Fibroblast of lung (primary cell): Measurements from ENCODE around the gene ALDH1L1. TPM values are rescaled to one million over a fixed set of nuclear protein-coding genes. Genes with fewer than 3 reads are reported as not detected.

Experiments used
- DNase-seq, 2 donors: peaks; one replicate each; pipeline versions ENCODE4 v3.0.0 to v3.0.0-alpha.2; 2010; ENCODE audit warnings: low read depth in 2 of 2
- H2AFZ ChIP-seq: 2 replicates; pipeline ENCODE4 v1.5.1; 2012; ENCODE audit warnings: low read length, control low read depth, inconsistent platforms
- H3K27ac ChIP-seq: 2 replicates; pipeline ENCODE4 v1.5.1; 2011; ENCODE audit warnings: low read length, control low read depth; ENCODE audit not compliant: insufficient read depth
- H3K27me3 ChIP-seq: 2 replicates; pipeline ENCODE4 v1.5.1; 2011; ENCODE audit warnings: mild to moderate bottlenecking, low read length; ENCODE audit not compliant: control insufficient read depth, insufficient read depth
- H3K36me3 ChIP-seq: 2 replicates; pipeline ENCODE4 v1.5.1; 2011; ENCODE audit warnings: low read length; ENCODE audit not compliant: control insufficient read depth, insufficient read depth
- H3K4me1 ChIP-seq: 2 replicates; pipeline ENCODE4 v1.5.1; 2011; ENCODE audit warnings: low read length; ENCODE audit not compliant: control insufficient read depth, insufficient read depth; ENCODE audit errors: extremely low read depth
- H3K4me2 ChIP-seq: 2 replicates; pipeline ENCODE4 v1.5.1; 2011; ENCODE audit warnings: low read length, control low read depth; ENCODE audit not compliant: insufficient read depth; ENCODE audit errors: extremely low read depth
- H3K4me3 ChIP-seq, 4 experiments: fragments of 200-600 bp in 1 of 4; sonication (generic) in 1 of 4; replicated peaks in 1 of 4; 2 replicates each; pipeline ENCODE4 v1.5.1; 2011 to 2016; ENCODE audit warnings: low read length in 4 of 4, low read depth in 3 of 4, mild to moderate bottlenecking in 3 of 4, control low read depth in 2 of 4, inconsistent platforms in 1 of 4, mixed read lengths in 1 of 4; ENCODE audit not compliant: insufficient read depth in 1 of 4; ENCODE audit errors: control extremely low read depth in 1 of 4
- H3K79me2 ChIP-seq: 2 replicates; pipeline ENCODE4 v1.5.1; 2012; ENCODE audit warnings: mild to moderate bottlenecking, low read length, inconsistent platforms; ENCODE audit not compliant: control insufficient read depth, insufficient read depth
- H3K9ac ChIP-seq: 2 replicates; pipeline ENCODE4 v1.5.1; 2011; ENCODE audit warnings: mild to moderate bottlenecking, low read length, control low read depth; ENCODE audit not compliant: insufficient read depth
- H3K9me3 ChIP-seq: 2 replicates; pipeline ENCODE4 v1.5.1; 2012; ENCODE audit warnings: low read depth, low read length; ENCODE audit not compliant: control insufficient read depth, insufficient read depth
- H4K20me1 ChIP-seq: 2 replicates; pipeline ENCODE4 v1.5.1; 2011; ENCODE audit warnings: low read length; ENCODE audit not compliant: control insufficient read depth, insufficient read depth; ENCODE audit errors: extremely low read depth
- EZH2 ChIP-seq: IDR thresholded peaks from 2 replicates; pipeline ENCODE4 v1.5.1; 2012; ENCODE audit warnings: low read length, control low read depth, mild to moderate bottlenecking; ENCODE audit errors: missing control alignments
- polyA plus RNA-seq, 2 donors: library from polyadenylated mRNA; depleted of rRNA in 1 of 2; stranded (reverse) in 1 of 2; unstranded in 1 of 2; fragments of >200 nt; gene quantifications; 2 replicates each; pipeline ENCODE4 v1.2.1, GENCODE V29; 2011 to 2012; ENCODE audit warnings: missing spikeins in 1 of 2
- total RNA-seq: library from RNA; depleted of rRNA; stranded (reverse); fragments of >200 nt; gene quantifications from 2 replicates; pipeline ENCODE4 v1.2.1, GENCODE V29; 2014
- TF ChIP-seq, protein P1 (sequence below), 2 donors: IDR thresholded peaks in 1 of 2; conservative IDR thresholded peaks in 1 of 2; 1 replicate in 1 of 2; 2 replicates in 1 of 2; pipeline ENCODE4 v1.5.1; 2011 to 2012; ENCODE audit warnings: low read length in 2 of 2, control low read depth in 1 of 2, inconsistent platforms in 1 of 2, low read depth in 1 of 2, mild to moderate bottlenecking in 1 of 2

ALDH1L1 gene
- total and polyA plus RNA-seq, 2 donors (not counting 1 experiment from before 2014, with no cell fraction given): not detected

DNA sequence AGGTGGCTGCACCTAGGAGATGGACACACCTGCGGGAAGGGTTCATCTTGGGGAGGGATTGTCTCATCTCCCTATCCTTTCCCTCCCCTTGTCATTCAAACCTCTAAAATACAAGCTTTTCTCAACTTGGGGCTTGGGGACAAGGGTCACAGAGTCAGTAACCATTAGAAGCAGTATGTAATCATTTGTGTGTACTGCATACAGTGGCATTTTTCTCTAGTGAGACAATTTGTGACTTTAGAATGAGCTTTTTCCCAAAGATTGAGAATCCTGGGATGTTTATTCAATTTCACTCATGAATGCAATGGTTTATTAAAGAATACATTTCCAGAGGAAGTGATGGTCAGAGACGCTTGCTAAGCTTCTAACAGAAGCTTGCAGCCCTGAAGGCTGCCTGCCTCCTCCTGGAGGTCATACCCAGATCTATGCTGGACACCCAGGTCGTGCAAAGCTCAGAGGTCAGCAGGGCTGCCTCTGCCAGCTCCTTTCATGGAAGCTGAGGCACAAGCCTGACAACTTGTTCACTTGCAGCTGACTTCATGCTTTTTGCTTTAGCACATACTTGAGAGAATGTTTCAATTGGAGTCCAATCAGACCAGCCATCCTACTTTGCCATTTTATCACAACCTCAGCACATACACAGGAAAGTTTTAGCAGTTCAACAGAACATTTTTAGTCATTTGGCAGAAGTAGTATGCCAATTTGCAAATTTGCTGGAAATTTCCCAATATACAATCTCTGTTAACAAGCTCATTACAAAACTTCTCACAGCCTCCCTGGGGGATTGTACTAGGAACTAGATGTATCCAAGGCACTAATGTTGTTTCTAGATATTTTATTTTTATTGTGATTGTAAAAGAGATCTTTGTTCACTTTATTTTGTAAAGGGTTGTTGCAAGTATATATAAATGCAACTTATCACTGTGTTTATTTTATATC, 25.6 kb upstream of the ALDH1L1 start:
- Histone ChIP-seq H3K27me3 (no peaks in the 10 kb centered on the region), H3K79me2 (no peaks in the 10 kb centered on the region), H3K9me3 (no peaks in the 10 kb centered on the region), H3K4me2 (no peak overlapping the region), H3K4me3 (no peak overlapping the region), H3K9ac (no peak overlapping the region), H2AFZ (no peak overlapping the region), H4K20me1 (no peaks in the 10 kb centered on the region), H3K27ac (no peak overlapping the region), H3K4me1 (peaks cover 6% of the 10 kb centered on the region), H3K36me3 (no peaks in the 10 kb centered on the region)
- TF ChIP-seq EZH2: no peak
- TF ChIP-seq, protein P1, sequence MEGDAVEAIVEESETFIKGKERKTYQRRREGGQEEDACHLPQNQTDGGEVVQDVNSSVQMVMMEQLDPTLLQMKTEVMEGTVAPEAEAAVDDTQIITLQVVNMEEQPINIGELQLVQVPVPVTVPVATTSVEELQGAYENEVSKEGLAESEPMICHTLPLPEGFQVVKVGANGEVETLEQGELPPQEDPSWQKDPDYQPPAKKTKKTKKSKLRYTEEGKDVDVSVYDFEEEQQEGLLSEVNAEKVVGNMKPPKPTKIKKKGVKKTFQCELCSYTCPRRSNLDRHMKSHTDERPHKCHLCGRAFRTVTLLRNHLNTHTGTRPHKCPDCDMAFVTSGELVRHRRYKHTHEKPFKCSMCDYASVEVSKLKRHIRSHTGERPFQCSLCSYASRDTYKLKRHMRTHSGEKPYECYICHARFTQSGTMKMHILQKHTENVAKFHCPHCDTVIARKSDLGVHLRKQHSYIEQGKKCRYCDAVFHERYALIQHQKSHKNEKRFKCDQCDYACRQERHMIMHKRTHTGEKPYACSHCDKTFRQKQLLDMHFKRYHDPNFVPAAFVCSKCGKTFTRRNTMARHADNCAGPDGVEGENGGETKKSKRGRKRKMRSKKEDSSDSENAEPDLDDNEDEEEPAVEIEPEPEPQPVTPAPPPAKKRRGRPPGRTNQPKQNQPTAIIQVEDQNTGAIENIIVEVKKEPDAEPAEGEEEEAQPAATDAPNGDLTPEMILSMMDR (conservative IDR thresholded peaks at IDR 0.05 in 1 of 2, IDR thresholded peaks at IDR 0.05 in 1 of 2; ENCODE audit: low read depth in 1 of 2, low read length in 2 of 2): no peak
- no peak for DNase-seq

DNA sequence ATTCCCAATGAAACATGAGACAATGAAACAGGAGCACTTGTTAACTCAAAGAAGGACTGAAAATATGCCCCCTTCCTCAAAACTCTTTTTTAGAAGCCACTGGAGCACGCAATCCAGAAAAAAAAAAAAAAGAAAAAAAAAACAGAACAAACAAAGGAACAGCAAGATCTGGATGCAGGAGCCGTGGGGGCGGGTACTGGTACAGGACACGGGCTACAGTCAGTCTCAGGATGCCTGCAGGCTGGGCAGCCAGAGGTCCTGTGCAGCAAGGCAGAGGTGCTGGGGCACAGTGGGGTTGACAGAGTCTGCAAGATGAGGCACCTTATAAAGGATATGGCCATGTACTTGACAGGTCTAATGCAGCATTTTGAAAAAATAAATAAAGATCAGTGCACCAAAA, 22.3 kb upstream of the ALDH1L1 start:
- no peaks in the 10 kb centered on the region for H3K27me3 ChIP-seq
- H3K4me1 ChIP-seq: no peaks in the 10 kb centered on the region
- no peaks in the 10 kb centered on the region for H3K36me3 ChIP-seq
- no peaks in the 10 kb centered on the region for H3K79me2 ChIP-seq
- no peak overlapping the region for H2AFZ ChIP-seq
- no peak overlapping the region for H3K4me2 ChIP-seq
- H4K20me1 ChIP-seq: no peaks in the 10 kb centered on the region
- no peaks in the 10 kb centered on the region for H3K9me3 ChIP-seq
- no peak overlapping the region for H3K4me3 ChIP-seq
- no peak overlapping the region for H3K9ac ChIP-seq
- no peak overlapping the region for H3K27ac ChIP-seq
- no peak for DNase-seq
- TF ChIP-seq EZH2: no peak
- TF ChIP-seq, protein P1 (conservative IDR thresholded peaks at IDR 0.05 in 1 of 2, IDR thresholded peaks at IDR 0.05 in 1 of 2; ENCODE audit: low read depth in 1 of 2, low read length in 2 of 2): no peak

DNA sequence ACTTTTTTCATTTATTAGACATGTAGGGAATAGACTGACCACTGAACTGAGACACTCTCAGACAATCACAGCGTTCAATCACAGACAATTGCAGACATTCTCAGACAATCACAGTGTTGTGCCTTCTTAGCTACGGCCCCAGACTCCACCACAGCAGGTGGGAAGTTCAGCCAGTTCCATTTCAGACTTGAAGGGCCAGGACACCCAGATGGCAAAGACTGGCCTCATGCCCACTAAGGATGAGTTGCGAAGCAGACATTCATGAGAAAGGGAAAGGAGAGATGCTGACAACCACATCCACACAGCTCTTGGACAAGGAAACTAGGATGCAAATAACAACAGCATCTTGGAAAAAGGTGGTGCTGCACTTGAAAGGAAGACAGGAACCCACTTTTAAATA, 21.9 kb upstream of the ALDH1L1 start:
- no peaks in the 10 kb centered on the region for H3K4me1 ChIP-seq
- DNase-seq: no peak

More for the DNA sequence above, 21.9 kb upstream of the ALDH1L1 start:
- Histone ChIP-seq H3K4me2 (no peak overlapping the region), H3K79me2 (no peaks in the 10 kb centered on the region), H3K36me3 (no peaks in the 10 kb centered on the region), H3K4me3 (no peak overlapping the region), H2AFZ (no peak overlapping the region), H4K20me1 (no peaks in the 10 kb centered on the region), H3K9ac (no peak overlapping the region), H3K9me3 (no peaks in the 10 kb centered on the region), H3K27ac (no peak overlapping the region), H3K27me3 (no peaks in the 10 kb centered on the region)
- TF ChIP-seq, protein P1 (conservative IDR thresholded peaks at IDR 0.05 in 1 of 2, IDR thresholded peaks at IDR 0.05 in 1 of 2; ENCODE audit: low read depth in 1 of 2, low read length in 2 of 2): no peak
- TF ChIP-seq EZH2: no peak
